Tibial nerve (tissue), 4 donors: ENCODE measurements around the gene MUC12. TPM values are rescaled to one million over a fixed set of nuclear protein-coding genes. Genes with fewer than 3 reads are reported as not detected.
A peak's percentile ranks its signal among the peaks of the same experiment; 100 is the strongest.
"Not testable (repeated sequence)": the region's sequence is repeated elsewhere in the genome, so short reads cannot be mapped to it uniquely, and the experiment has no call there.

Source experiments
- DNase-seq, 2 donors: peaks; one replicate each; pipeline ENCODE4 v3.0.0-alpha.2; 2019; ENCODE audit warnings: low spot score in 2 of 2
- H3K27ac ChIP-seq, 4 donors: fragments of 200-600 bp; sonication (generic) in 3 of 4; one replicate each; pipeline ENCODE4 v1.5.1; 2017 to 2019; ENCODE audit warnings: mild to moderate bottlenecking in 1 of 4
- H3K27me3 ChIP-seq, 2 donors: fragments of 200-600 bp; sonication (generic) in 1 of 2; one replicate each; pipeline versions ENCODE4 v1.5.1 to v1.6.0; 2017 to 2019
- H3K36me3 ChIP-seq, 3 donors: fragments of 200-600 bp; sonication (generic); one replicate each; pipeline ENCODE4 v1.5.1; 2018 to 2019
- H3K4me1 ChIP-seq, 4 donors: fragments of 200-600 bp; sonication (generic) in 3 of 4; one replicate each; pipeline ENCODE4 v1.5.1; 2017 to 2019
- H3K4me3 ChIP-seq, 4 donors: fragments of 200-600 bp; sonication (generic) in 3 of 4; one replicate each; pipeline ENCODE4 v1.5.1; 2017 to 2019; ENCODE audit warnings: mild to moderate bottlenecking in 1 of 4, moderate library complexity in 1 of 4
- H3K9me3 ChIP-seq, 4 donors: fragments of 200-600 bp; sonication (generic) in 3 of 4; one replicate each; pipeline ENCODE4 v1.5.1; 2017 to 2019
- CTCF ChIP-seq, 5 experiments: fragments of 200-600 bp in 3 of 5; fragments of 450-650 bp in 2 of 5; sonication (generic) in 3 of 5; IDR thresholded peaks; one replicate each; pipeline ENCODE4 v1.5.1; 2016 to 2019; ENCODE audit warnings: antibody characterized with exemption in 5 of 5, mild to moderate bottlenecking in 3 of 5, moderate library complexity in 2 of 5
- EP300 ChIP-seq, 2 donors: sonication (generic); formaldehyde crosslinking; IDR thresholded peaks; one replicate each; pipeline ENCODE4 v1.6.1; 2017; ENCODE audit warnings: antibody characterized with exemption in 2 of 2, mild to moderate bottlenecking in 1 of 2
- POLR2A ChIP-seq, 2 donors: fragments of 450-650 bp; IDR thresholded peaks; one replicate each; pipeline ENCODE4 v1.6.1; 2017; ENCODE audit warnings: antibody characterized with exemption in 2 of 2, mild to moderate bottlenecking in 2 of 2, moderate library complexity in 2 of 2
- WGBS, 2 donors: methylation state at CpG; one replicate each; pipeline ENCODE4 v1.1.5; 2018; 5-methylcytosine and 5-hydroxymethylcytosine counted together
- total RNA-seq, 4 donors: library from RNA; depleted of rRNA; stranded (reverse); fragments of >200 nt; gene quantifications; one replicate each; pipeline ENCODE4 v1.1.0, GENCODE V29; 2016

The MUC12 gene
- total RNA-seq, 4 donors from 2014 or later = not detected

GRCh38 chr7:101058355-101058754 is 89.0 kb downstream of the MUC12 start:
- Histone ChIP-seq H3K4me1 (peaks cover 0 to 3% (median 0%) of the 10 kb centered on the region in 4 donors), H3K9me3 (no peaks in the 10 kb centered on the region), H3K27me3 (peaks cover 0 to 74% of the 10 kb centered on the region in 2 donors), H3K27ac (no peak overlapping the region), H3K36me3 (no peaks in the 10 kb centered on the region), H3K4me3 (no peak overlapping the region)
- TF ChIP-seq CTCF (IDR thresholded peaks at IDR 0.05) (no peak), EP300 (IDR thresholded peaks at IDR 0.05) (no peak), POLR2A (IDR thresholded peaks at IDR 0.05) (no peak)
- WGBS, 2 donors = 18 to 28% methylated on average over 9 of the region's 9 CpGs
- peak; percentile 19 to 72 for DNase-seq

GRCh38 chr7:101059620-101059942 is 90.2 kb downstream of the MUC12 start:
- Histone ChIP-seq H3K27me3 (peaks cover 0 to 78% of the 10 kb centered on the region in 2 donors), H3K27ac (no peak overlapping the region), H3K36me3 (no peaks in the 10 kb centered on the region), H3K4me1 (peaks cover 0 to 3% (median 0%) of the 10 kb centered on the region in 4 donors), H3K9me3 (no peaks in the 10 kb centered on the region), H3K4me3 (no peak overlapping the region)
- TF ChIP-seq POLR2A (IDR thresholded peaks at IDR 0.05) = no peak
- TF ChIP-seq CTCF (IDR thresholded peaks at IDR 0.05) = no peak
- TF ChIP-seq EP300 (IDR thresholded peaks at IDR 0.05) = no peak
- DNase-seq = no peak
- 29 to 33% methylated on average over 9 of the region's 9 CpGs for WGBS, 2 donors

- 74 to 79% methylated on average over 5 of the region's 5 CpGs for WGBS, 2 donors
- H3K9me3 ChIP-seq = no peaks in the 10 kb centered on the region
- no peak overlapping the region for H3K4me3 ChIP-seq
- no peak overlapping the region for H3K27ac ChIP-seq
- DNase-seq = no peak
- TF ChIP-seq POLR2A (IDR thresholded peaks at IDR 0.05) (no peak), EP300 (IDR thresholded peaks at IDR 0.05) (no peak), CTCF (IDR thresholded peaks at IDR 0.05) (no peak)
- H3K36me3 ChIP-seq = no peaks in the 10 kb centered on the region
- H3K27me3 ChIP-seq = peaks cover 0 to 82% of the 10 kb centered on the region in 2 donors
- peaks cover 0 to 3% (median 0%) of the 10 kb centered on the region in 4 donors for H3K4me1 ChIP-seq
These were observed 91.6 kb downstream of the MUC12 start for GRCh38 chr7:101060992-101061391.

GRCh38 chr7:101064176-101064550 is 94.8 kb downstream of the MUC12 start:
- not testable (repeated sequence) for H3K27ac ChIP-seq, DNase-seq, H3K36me3 ChIP-seq, H3K4me1 ChIP-seq, H3K4me3 ChIP-seq, H3K9me3 ChIP-seq
- 66 to 77% methylated on average over 9 of the region's 9 CpGs for WGBS, 2 donors
- peaks cover 0 to 67% of the 10 kb centered on the region in 2 donors for H3K27me3 ChIP-seq

GRCh38 chr7:101065162-101065561 is 95.8 kb downstream of the MUC12 start:
- peaks cover 0 to 59% of the 10 kb centered on the region in 2 donors for H3K27me3 ChIP-seq
- not testable (repeated sequence) for H3K4me3 ChIP-seq, H3K4me1 ChIP-seq, H3K36me3 ChIP-seq, H3K27ac ChIP-seq, H3K9me3 ChIP-seq, DNase-seq
- 67 to 85% methylated on average over 3 of the region's 3 CpGs for WGBS, 2 donors

GRCh38 chr7:101066141-101066832 is 96.9 kb downstream of the MUC12 start:
- Histone ChIP-seq H3K27ac (no peak overlapping the region), H3K9me3 (no peaks in the 10 kb centered on the region), H3K36me3 (no peaks in the 10 kb centered on the region), H3K4me1 (no peaks in the 10 kb centered on the region), H3K4me3 (no peak overlapping the region), H3K27me3 (peaks cover 0 to 49% of the 10 kb centered on the region in 2 donors)
- WGBS, 2 donors = 37 to 43% methylated on average over 15 of the region's 15 CpGs
- DNase-seq = no peak
- TF ChIP-seq EP300 (IDR thresholded peaks at IDR 0.05) (no peak), POLR2A (IDR thresholded peaks at IDR 0.05) (no peak), CTCF (IDR thresholded peaks at IDR 0.05) (no peak)
